CD4-positive, alpha-beta T cell (primary cell): ENCODE results near the gene PGC. TPM values are rescaled to one million over a fixed set of nuclear protein-coding genes. Genes with fewer than 3 reads are reported as not detected.

Source experiments
- ATAC-seq: fragments of 200-7000 bp; cut with Tn5 transposase; one replicate; pipeline ENCODE4 v1.10.0; 2022; ENCODE audit warnings: mild to moderate bottlenecking; ENCODE audit not compliant: poor library complexity
- CTCF ChIA-PET: fragments of 350-600 bp; sonication (Branson Sonifier 250); formaldehyde crosslinking; loops from one replicate; lab custom pipeline; 2021; ENCODE audit warnings: antibody characterized with exemption, inconsistent platforms; lab: Charles Lee
- POLR2A ChIA-PET: fragments of 350-600 bp; sonication (Branson Sonifier 250); formaldehyde crosslinking; loops from one replicate; lab custom pipeline; 2021; ENCODE audit warnings: antibody characterized with exemption, inconsistent platforms; lab: Charles Lee
- DNase-seq, 14 experiments: peaks; one replicate each; pipeline ENCODE4 v3.0.0-alpha.2; 2013 to 2020; ENCODE audit warnings: mixed read lengths in 2 of 14
- H3K27ac ChIP-seq, 2 donors: one replicate each; pipeline versions ENCODE4 v1.5.1 to v1.7.0; 2013; ENCODE audit warnings: low read length in 2 of 2, low read depth in 1 of 2, mild to moderate bottlenecking in 1 of 2
- H3K27me3 ChIP-seq, 2 experiments: 1 replicate in 1 of 2; 2 replicates in 1 of 2; pipeline versions ENCODE4 v1.6.1 to v1.7.0; 2013; ENCODE audit warnings: low read length in 2 of 2, control low read depth in 1 of 2, mild to moderate bottlenecking in 1 of 2, moderate library complexity in 1 of 2; ENCODE audit not compliant: insufficient read depth in 2 of 2, control insufficient read depth in 1 of 2
- H3K36me3 ChIP-seq: one replicate; pipeline ENCODE4 v1.6.1; 2013; ENCODE audit warnings: low read length, control low read depth; ENCODE audit not compliant: insufficient read depth
- H3K4me1 ChIP-seq: one replicate; pipeline ENCODE4 v1.6.1; 2013; ENCODE audit warnings: low read length, control low read depth; ENCODE audit not compliant: insufficient read depth
- H3K4me3 ChIP-seq: one replicate; pipeline ENCODE4 v1.5.1; 2013; ENCODE audit warnings: mild to moderate bottlenecking, low read length, moderate library complexity
- H3K9me3 ChIP-seq, 2 experiments: 1 replicate in 1 of 2; 2 replicates in 1 of 2; pipeline versions ENCODE4 v1.6.1 to v1.7.0; 2013; ENCODE audit warnings: low read length in 2 of 2, mild to moderate bottlenecking in 2 of 2, control low read depth in 1 of 2, moderate library complexity in 1 of 2; ENCODE audit not compliant: control insufficient read depth in 1 of 2, insufficient read depth in 1 of 2
- H3K27ac Mint-ChIP-seq: one replicate; pipeline ENCODE4 v1.8.0; 2020; ENCODE audit warnings: mixed read lengths
- H3K27me3 Mint-ChIP-seq: one replicate; pipeline ENCODE4 v1.8.0; 2021; ENCODE audit warnings: mixed read lengths
- H3K36me3 Mint-ChIP-seq: one replicate; pipeline ENCODE4 v1.8.0; 2021; ENCODE audit warnings: low read depth, mixed read lengths
- H3K4me1 Mint-ChIP-seq: one replicate; pipeline ENCODE4 v1.8.0; 2021; ENCODE audit warnings: low read depth, mixed read lengths
- H3K4me3 Mint-ChIP-seq: one replicate; pipeline ENCODE4 v1.8.0; 2020; ENCODE audit warnings: mild to moderate bottlenecking, mixed read lengths
- H3K9me3 Mint-ChIP-seq: one replicate; pipeline ENCODE4 v1.8.0; 2020; ENCODE audit warnings: mixed read lengths
- CTCF ChIP-seq: fragments of 200-600 bp; IDR thresholded peaks from one replicate; pipeline ENCODE4 v1.8.0; 2022; ENCODE audit warnings: antibody characterized with exemption, mild to moderate bottlenecking
- intact Hi-C, 2 experiments: fragments of 100-400 bp; cut with DNase I in 1 of 2; cut with micrococcal nuclease in 1 of 2; formaldehyde crosslinking; loops; one replicate each; pipeline versions ENCODE4 v1.15.1 to v1.9.0; 2023 to 2025; cut with DNase I, micrococcal nuclease
- total RNA-seq, 174 experiments: library from RNA in 2 of 174; stranded (reverse) in 2 of 174; gene quantifications; one replicate each; pipeline ENCODE4 v1.2.3 and lab custom pipeline; 2021 to 2026

The PGC gene
- total RNA-seq, 2 experiments from 2014 or later = not detected

GRCh38 chr6:41733360-41733706 lies 13.9 kb downstream of the PGC start:
- no peak for TF ChIP-seq CTCF
- Histone ChIP-seq H3K9me3 (no peaks in the 10 kb centered on the region), H3K4me1 (peaks cover 61% of the 10 kb centered on the region), H3K27me3 (no peaks in the 10 kb centered on the region), H3K36me3 (no peaks in the 10 kb centered on the region), H3K27ac (peak overlapping the region; percentile 61 to 77), H3K4me3 (peak overlapping the region; percentile 73)
- DNase-seq (peak in 2 of 14 experiments; percentile 35 to 47), ATAC-seq (no peak)
- H3K4me3 Mint-ChIP-seq = peak overlapping the region; percentile 50
- no peaks in the 10 kb centered on the region for H3K36me3 Mint-ChIP-seq
- H3K4me1 Mint-ChIP-seq = peaks cover 49% of the 10 kb centered on the region
- intact Hi-C loops = loop anchor here in 1 of 2 experiments (5.0 to 10.0 kb wide), 3 partner anchors 131 to 1511 kb away; partner anchors contain the start of genes NFYA, OARD1 and TTBK1
- no peaks in the 10 kb centered on the region for H3K27me3 Mint-ChIP-seq
- POLR2A ChIA-PET = interaction anchor here (0.6 to 2.9 kb wide), 9 partner anchors 9 to 661 kb away, joined by 3 to 31 read pairs (median 6); partner anchors contain the start of genes OARD1, TAF8 and TOMM6
- CTCF ChIA-PET = interaction anchor here (0.6 to 4.9 kb wide), 3 partner anchors 54 to 311 kb away, joined by 3 to 38 read pairs (median 5); partner anchors contain the start of genes BYSL, MED20 and TOMM6
- H3K9me3 Mint-ChIP-seq = no peaks in the 10 kb centered on the region
- peak overlapping the region; percentile 85 for H3K27ac Mint-ChIP-seq

- ChIA-PET CTCF (interaction anchor here (1.0 to 4.9 kb wide), 2 partner anchors 27 to 54 kb away, joined by 5 to 38 read pairs; partner anchors contain the start of gene TOMM6), POLR2A (interaction anchor here (0.6 to 2.9 kb wide), 7 partner anchors 9 to 318 kb away, joined by 3 to 31 read pairs (median 6); partner anchors contain the start of genes TAF8 and TOMM6)
- Mint-ChIP-seq H3K4me1 (peaks cover 49% of the 10 kb centered on the region), H3K4me3 (peak overlapping the region; percentile 50), H3K9me3 (no peaks in the 10 kb centered on the region), H3K27ac (peak overlapping the region; percentile 85), H3K36me3 (no peaks in the 10 kb centered on the region), H3K27me3 (no peaks in the 10 kb centered on the region)
- TF ChIP-seq CTCF = no peak
- H3K4me3 ChIP-seq = peak overlapping the region; percentile 73
- H3K4me1 ChIP-seq = peaks cover 66% of the 10 kb centered on the region
- DNase-seq = peak; percentile 26 to 86 (median 48)
- H3K27ac ChIP-seq = peak overlapping the region; percentile 61 to 77
- intact Hi-C loops = loop anchor here in 1 of 2 experiments (5.0 to 10.0 kb wide), 3 partner anchors 130 to 1512 kb away; partner anchors contain the start of genes NFYA, OARD1 and TTBK1
- peak; percentile 56 for ATAC-seq
- H3K27me3 ChIP-seq = no peaks in the 10 kb centered on the region
- no peaks in the 10 kb centered on the region for H3K36me3 ChIP-seq
- H3K9me3 ChIP-seq = no peaks in the 10 kb centered on the region
Observed at GRCh38 chr6:41732591-41733359, 14.4 kb downstream of the PGC start.

- TF ChIP-seq CTCF = no peak
- ChIA-PET CTCF (interaction anchor here (1.0 to 4.9 kb wide), 2 partner anchors 26 to 55 kb away, joined by 5 to 38 read pairs; partner anchors contain the start of gene TOMM6), POLR2A (interaction anchor here (1.3 kb wide), 1 partner anchor 25 kb away, joined by 3 read pairs; no protein-coding TSS in a partner anchor)
- no peaks in the 10 kb centered on the region for H3K27me3 Mint-ChIP-seq
- no peaks in the 10 kb centered on the region for H3K9me3 ChIP-seq
- no peak for ATAC-seq
- H3K4me1 Mint-ChIP-seq = peaks cover 51% of the 10 kb centered on the region
- H3K4me3 ChIP-seq = no peak overlapping the region
- H3K27ac ChIP-seq = peak overlapping the region; percentile 61 to 77
- no peaks in the 10 kb centered on the region for H3K36me3 ChIP-seq
- intact Hi-C loops = loop anchor here in 1 of 2 experiments (5.0 to 10.0 kb wide), 3 partner anchors 130 to 1513 kb away; partner anchors contain the start of genes NFYA, OARD1 and TTBK1
- DNase-seq = no peak
- H3K36me3 Mint-ChIP-seq = no peaks in the 10 kb centered on the region
- no peaks in the 10 kb centered on the region for H3K27me3 ChIP-seq
- H3K4me1 ChIP-seq = peaks cover 73% of the 10 kb centered on the region
- H3K4me3 Mint-ChIP-seq = peak overlapping the region; percentile 50
- H3K27ac Mint-ChIP-seq = peak overlapping the region; percentile 85
- H3K9me3 Mint-ChIP-seq = no peaks in the 10 kb centered on the region
Observed at GRCh38 chr6:41732149-41732548, 15.0 kb downstream of the PGC start.
